HCT116 (cell line): ENCODE results near the gene ITM2B.

Experiments
- CEBPB ChIP-seq: IDR thresholded peaks from 2 replicates; pipeline ENCODE4 v1.6.1; 2012; ENCODE audit warnings: low read depth
- EZH2 ChIP-seq: fragments of 200-600 bp; sonication (generic); IDR thresholded peaks from 2 replicates; pipeline ENCODE4 v1.6.1; 2017; ENCODE audit warnings: antibody characterized with exemption, mixed run types
- EZH2phosphoT487 ChIP-seq: fragments of 200-600 bp; IDR thresholded peaks from 2 replicates; pipeline ENCODE4 v1.6.1; 2018; ENCODE audit warnings: antibody characterized with exemption, borderline replicate concordance
- POLR2A ChIP-seq: IDR thresholded peaks from 2 replicates; pipeline ENCODE4 v1.7.0; 2011; ENCODE audit warnings: borderline replicate concordance; ENCODE audit not compliant: insufficient read depth, insufficient read length; ENCODE audit errors: extremely low read depth
- SIN3A ChIP-seq: IDR thresholded peaks from 2 replicates; pipeline ENCODE4 v1.6.1; 2012; ENCODE audit warnings: low read depth
- TF ChIP-seq, protein P1 (sequence below), 3 experiments: fragments of 200-600 bp in 1 of 3; sonication (generic) in 1 of 3; IDR thresholded peaks in 2 of 3; conservative IDR thresholded peaks in 1 of 3; 2 replicates each; pipeline ENCODE4 v1.5.1; 2012 to 2017; ENCODE audit warnings: low read depth in 2 of 3, low read length in 2 of 3, antibody characterized with exemption in 1 of 3, borderline replicate concordance in 1 of 3, control low read depth in 1 of 3, mild to moderate bottlenecking in 1 of 3, mixed read lengths in 1 of 3, mixed run types in 1 of 3, moderate library complexity in 1 of 3; ENCODE audit not compliant: insufficient read depth in 1 of 3
- TF ChIP-seq, protein P2 (sequence below): IDR thresholded peaks from 2 replicates; pipeline ENCODE4 v1.6.1; 2012

DNA sequence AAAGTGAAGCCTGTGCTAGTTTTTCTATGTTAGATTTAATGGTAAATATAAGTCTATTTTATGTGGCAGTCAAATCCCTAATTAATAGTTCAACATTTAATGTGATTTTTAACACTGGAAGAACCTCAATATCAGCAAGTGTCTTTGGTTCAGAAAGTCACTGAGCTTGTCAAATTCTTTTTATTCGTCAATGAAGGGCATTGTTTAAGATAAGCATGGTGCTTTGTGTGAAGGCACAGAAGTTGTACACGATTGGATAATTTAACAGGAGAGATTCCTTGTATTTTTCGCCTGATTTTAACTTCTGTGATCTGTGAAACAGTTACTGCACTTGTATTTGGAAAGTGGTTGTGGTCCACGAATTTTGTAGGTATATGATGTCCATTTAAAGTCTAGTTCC, 40.3 kb downstream of the ITM2B start:
- TF ChIP-seq, protein P1, sequence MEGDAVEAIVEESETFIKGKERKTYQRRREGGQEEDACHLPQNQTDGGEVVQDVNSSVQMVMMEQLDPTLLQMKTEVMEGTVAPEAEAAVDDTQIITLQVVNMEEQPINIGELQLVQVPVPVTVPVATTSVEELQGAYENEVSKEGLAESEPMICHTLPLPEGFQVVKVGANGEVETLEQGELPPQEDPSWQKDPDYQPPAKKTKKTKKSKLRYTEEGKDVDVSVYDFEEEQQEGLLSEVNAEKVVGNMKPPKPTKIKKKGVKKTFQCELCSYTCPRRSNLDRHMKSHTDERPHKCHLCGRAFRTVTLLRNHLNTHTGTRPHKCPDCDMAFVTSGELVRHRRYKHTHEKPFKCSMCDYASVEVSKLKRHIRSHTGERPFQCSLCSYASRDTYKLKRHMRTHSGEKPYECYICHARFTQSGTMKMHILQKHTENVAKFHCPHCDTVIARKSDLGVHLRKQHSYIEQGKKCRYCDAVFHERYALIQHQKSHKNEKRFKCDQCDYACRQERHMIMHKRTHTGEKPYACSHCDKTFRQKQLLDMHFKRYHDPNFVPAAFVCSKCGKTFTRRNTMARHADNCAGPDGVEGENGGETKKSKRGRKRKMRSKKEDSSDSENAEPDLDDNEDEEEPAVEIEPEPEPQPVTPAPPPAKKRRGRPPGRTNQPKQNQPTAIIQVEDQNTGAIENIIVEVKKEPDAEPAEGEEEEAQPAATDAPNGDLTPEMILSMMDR (IDR thresholded peaks at IDR 0.05 in 2 of 3, conservative IDR thresholded peaks at IDR 0.05 in 1 of 3; ENCODE audit: borderline replicate concordance in 1 of 3, insufficient read depth in 1 of 3, low read depth in 2 of 3, low read length in 2 of 3) = no peak
- TF ChIP-seq POLR2A (no peak), EZH2phosphoT487 (no peak), EZH2 (no peak), CEBPB (no peak), SIN3A (no peak)
- TF ChIP-seq, protein P2, sequence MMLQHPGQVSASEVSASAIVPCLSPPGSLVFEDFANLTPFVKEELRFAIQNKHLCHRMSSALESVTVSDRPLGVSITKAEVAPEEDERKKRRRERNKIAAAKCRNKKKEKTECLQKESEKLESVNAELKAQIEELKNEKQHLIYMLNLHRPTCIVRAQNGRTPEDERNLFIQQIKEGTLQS = no peak
